ENCODE results near the gene PIAS4.

Gene PIAS4

GRCh38 chr19:3966051-3967017 is 41.2 kb upstream of the PIAS4 start:
- TF ChIP-seq CTCF (IDR thresholded peaks at IDR 0.05), result no peak

GRCh38 chr19:3968556-3969434 is 38.7 kb upstream of the PIAS4 start:
- no peak for TF ChIP-seq CTCF (IDR thresholded peaks at IDR 0.05)

GRCh38 chr19:3969435-3970312 is 37.9 kb upstream of the PIAS4 start:
- TF ChIP-seq CTCF (IDR thresholded peaks at IDR 0.05), result peak; percentile 11; the same call in 1 of the 2 replicates

GRCh38 chr19:3970313-3970807 is 37.2 kb upstream of the PIAS4 start:
- no peak for TF ChIP-seq CTCF (IDR thresholded peaks at IDR 0.05)

GRCh38 chr19:3970808-3971598 is 36.5 kb upstream of the PIAS4 start, which contains the start of gene DAPK3:
TSS of gene DAPK3 (minus strand) at chr19:3971099. CDS start at chr19:3969735, 1,364 bp downstream.
- TF ChIP-seq CTCF (IDR thresholded peaks at IDR 0.05), result no peak

GRCh38 chr19:3975144-3975543 is 32.4 kb upstream of the PIAS4 start:
- TF ChIP-seq CTCF (IDR thresholded peaks at IDR 0.05), result no peak

Measured in LNCAP (cell line).